Kidney (tissue), 14 donors: ENCODE measurements around the gene SULT1C4. TPM values are rescaled to one million over a fixed set of nuclear protein-coding genes. Genes with fewer than 3 reads are reported as not detected.
"Not testable (repeated sequence)": the region's sequence is repeated elsewhere in the genome, so short reads cannot be mapped to it uniquely, and the experiment has no call there.

Experiments used
- DNase-seq, 5 donors: peaks; one replicate each; pipeline ENCODE4 v3.0.0-alpha.2; 2013 to 2020
- FAIRE-seq: peaks from 2 replicates; lab custom pipeline; 2012; peaks lifted over from hg19 to GRCh38; lab: Jason Lieb, UNC
- H3K27ac ChIP-seq, 2 donors: one replicate each; pipeline ENCODE4 v1.7.0; 2013; ENCODE audit warnings: low read depth in 2 of 2, low read length in 2 of 2, inconsistent platforms in 1 of 2
- H3K27me3 ChIP-seq: one replicate; pipeline ENCODE4 v1.7.1; 2013; ENCODE audit warnings: low read length, inconsistent platforms; ENCODE audit not compliant: control insufficient read depth, insufficient read depth
- H3K36me3 ChIP-seq, 3 donors: one replicate each; pipeline versions ENCODE4 v1.7.0 to v1.7.1; 2013; ENCODE audit warnings: low read length in 3 of 3, control low read depth in 1 of 3, inconsistent platforms in 1 of 3; ENCODE audit not compliant: insufficient read depth in 3 of 3, control insufficient read depth in 2 of 3
- H3K4me1 ChIP-seq, 3 donors: one replicate each; pipeline versions ENCODE4 v1.7.0 to v1.7.1; 2013; ENCODE audit warnings: low read length in 3 of 3, inconsistent platforms in 1 of 3, low read depth in 1 of 3; ENCODE audit not compliant: control insufficient read depth in 2 of 3, insufficient read depth in 2 of 3
- H3K4me3 ChIP-seq, 3 donors: one replicate each; pipeline versions ENCODE4 v1.7.0 to v1.8.1; 2013; ENCODE audit warnings: low read length in 3 of 3, control low read depth in 1 of 3, inconsistent platforms in 1 of 3
- H3K9ac ChIP-seq, 3 donors: one replicate each; pipeline versions ENCODE4 v1.7.0 to v1.7.1; 2013; ENCODE audit warnings: low read length in 3 of 3, control low read depth in 1 of 3, inconsistent platforms in 1 of 3
- H3K9me3 ChIP-seq, 3 donors: one replicate each; pipeline versions ENCODE4 v1.7.0 to v1.7.1; 2013; ENCODE audit warnings: low read length in 3 of 3, control low read depth in 1 of 3, inconsistent platforms in 1 of 3; ENCODE audit not compliant: control insufficient read depth in 2 of 3, insufficient read depth in 1 of 3
- intact Hi-C: fragments of 100-400 bp; cut with DNase I; formaldehyde crosslinking; loops from one replicate; pipeline ENCODE4 v1.11.1; 2022
- polyA plus RNA-seq: library from polyadenylated mRNA; stranded (reverse); fragments of 350-450 nt; fragmentation: Illumina TruSeq; extraction: RNeasy Lipid Tissue Mini Kit (QIAGEN cat#74804); gene quantifications from one replicate; pipeline ENCODE4 v1.2.3, GENCODE V29; 2014; ENCODE audit warnings: low read depth, low replicate concordance; ENCODE audit not compliant: insufficient read depth
- total RNA-seq: library from RNA; stranded (reverse); fragmentation: NEBNext Ultra II Directional; extraction: Animal tissue kit (Norgen Biotek cat#: 25700); gene quantifications from one replicate; pipeline ENCODE4 v1.2.1, GENCODE V29; 2021
- TF ChIP-seq, protein P1 (sequence below): IDR thresholded peaks from 3 replicates; pipeline ENCODE4 v1.5.1; 2012; ENCODE audit warnings: mild to moderate bottlenecking, moderate library complexity, borderline replicate concordance; ENCODE audit not compliant: insufficient read depth; ENCODE audit errors: extremely low read depth
- donor health status: control.
- donor health status: control.
- donor health status: control.
- donor health status: control.
- donor health status: control.
- donor health status: DM: yes; HTN: yes; CAD: no.
- donor health status: Normal renal cell carcinoma (clear cell type).

Gene SULT1C4
- total and polyA plus RNA-seq, 2 donors from 2014 or later = 7.1 to 24.7 TPM

GRCh38 chr2:108423502-108424251, 45.9 kb downstream of the SULT1C4 start:
- no peaks in the 10 kb centered on the region for H3K4me1 ChIP-seq
- no peak overlapping the region for H3K27ac ChIP-seq
- no peak overlapping the region for H3K4me3 ChIP-seq
- FAIRE-seq (no peak), DNase-seq (no peak)
- no peaks in the 10 kb centered on the region for H3K36me3 ChIP-seq
- TF ChIP-seq, protein P1, sequence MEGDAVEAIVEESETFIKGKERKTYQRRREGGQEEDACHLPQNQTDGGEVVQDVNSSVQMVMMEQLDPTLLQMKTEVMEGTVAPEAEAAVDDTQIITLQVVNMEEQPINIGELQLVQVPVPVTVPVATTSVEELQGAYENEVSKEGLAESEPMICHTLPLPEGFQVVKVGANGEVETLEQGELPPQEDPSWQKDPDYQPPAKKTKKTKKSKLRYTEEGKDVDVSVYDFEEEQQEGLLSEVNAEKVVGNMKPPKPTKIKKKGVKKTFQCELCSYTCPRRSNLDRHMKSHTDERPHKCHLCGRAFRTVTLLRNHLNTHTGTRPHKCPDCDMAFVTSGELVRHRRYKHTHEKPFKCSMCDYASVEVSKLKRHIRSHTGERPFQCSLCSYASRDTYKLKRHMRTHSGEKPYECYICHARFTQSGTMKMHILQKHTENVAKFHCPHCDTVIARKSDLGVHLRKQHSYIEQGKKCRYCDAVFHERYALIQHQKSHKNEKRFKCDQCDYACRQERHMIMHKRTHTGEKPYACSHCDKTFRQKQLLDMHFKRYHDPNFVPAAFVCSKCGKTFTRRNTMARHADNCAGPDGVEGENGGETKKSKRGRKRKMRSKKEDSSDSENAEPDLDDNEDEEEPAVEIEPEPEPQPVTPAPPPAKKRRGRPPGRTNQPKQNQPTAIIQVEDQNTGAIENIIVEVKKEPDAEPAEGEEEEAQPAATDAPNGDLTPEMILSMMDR = no peak
- intact Hi-C loops = no loop called here
- no peaks in the 10 kb centered on the region for H3K27me3 ChIP-seq
- no peaks in the 10 kb centered on the region for H3K9me3 ChIP-seq
- no peak overlapping the region for H3K9ac ChIP-seq

GRCh38 chr2:108428286-108429009, 50.7 kb downstream of the SULT1C4 start:
- DNase-seq (peak in 1 of 5 donors; percentile 8), FAIRE-seq (no peak)
- Histone ChIP-seq H3K4me3 (no peak overlapping the region), H3K9ac (no peak overlapping the region), H3K36me3 (no peaks in the 10 kb centered on the region), H3K27ac (no peak overlapping the region), H3K27me3 (no peaks in the 10 kb centered on the region), H3K4me1 (no peaks in the 10 kb centered on the region), H3K9me3 (no peaks in the 10 kb centered on the region)
- intact Hi-C loops = no loop called here
- TF ChIP-seq, protein P1 = no peak

- H3K27ac ChIP-seq, H3K4me1 ChIP-seq, H3K9ac ChIP-seq, H3K4me3 ChIP-seq, FAIRE-seq, intact Hi-C loops, DNase-seq, H3K36me3 ChIP-seq, H3K9me3 ChIP-seq, H3K27me3 ChIP-seq: not testable (repeated sequence)
Measured at GRCh38 chr2:108435578-108435977, 57.8 kb downstream of the SULT1C4 start.

DNA sequence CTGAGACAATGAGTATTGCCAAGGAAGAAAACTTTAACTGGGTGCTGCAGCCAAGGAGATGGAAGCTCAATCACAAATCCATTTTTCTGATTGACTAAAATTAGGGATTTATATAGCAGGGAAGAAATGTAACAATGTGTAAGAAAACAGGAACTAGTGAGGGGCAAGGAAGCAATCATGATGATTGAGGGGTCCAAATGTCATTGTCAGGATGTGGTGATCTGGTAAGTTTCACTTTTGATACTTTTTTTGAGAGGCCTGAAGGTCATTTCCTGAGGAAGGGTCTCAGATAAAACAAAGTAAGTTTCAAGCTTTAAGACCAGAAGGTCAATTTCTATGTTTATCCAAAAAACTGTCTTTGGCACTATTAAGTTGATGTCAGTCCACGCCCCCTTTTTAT, 59.2 kb downstream of the SULT1C4 start:
- no peaks in the 10 kb centered on the region for H3K9me3 ChIP-seq
- H3K4me3 ChIP-seq = no peak overlapping the region
- no peak for DNase-seq
- H3K9ac ChIP-seq = no peak overlapping the region
- TF ChIP-seq, protein P1 = no peak
- no peaks in the 10 kb centered on the region for H3K4me1 ChIP-seq
- H3K27me3 ChIP-seq = no peaks in the 10 kb centered on the region
- FAIRE-seq = no peak
- no peaks in the 10 kb centered on the region for H3K36me3 ChIP-seq
- intact Hi-C loops = no loop called here
- H3K27ac ChIP-seq = no peak overlapping the region
